ENCODE results near the gene ZC3H7B. TPM values are rescaled to one million over a fixed set of nuclear protein-coding genes. Genes with fewer than 3 reads are reported as not detected.

Gene ZC3H7B
- polyA plus RNA-seq, 1 experiment: 55.3 TPM

DNA sequence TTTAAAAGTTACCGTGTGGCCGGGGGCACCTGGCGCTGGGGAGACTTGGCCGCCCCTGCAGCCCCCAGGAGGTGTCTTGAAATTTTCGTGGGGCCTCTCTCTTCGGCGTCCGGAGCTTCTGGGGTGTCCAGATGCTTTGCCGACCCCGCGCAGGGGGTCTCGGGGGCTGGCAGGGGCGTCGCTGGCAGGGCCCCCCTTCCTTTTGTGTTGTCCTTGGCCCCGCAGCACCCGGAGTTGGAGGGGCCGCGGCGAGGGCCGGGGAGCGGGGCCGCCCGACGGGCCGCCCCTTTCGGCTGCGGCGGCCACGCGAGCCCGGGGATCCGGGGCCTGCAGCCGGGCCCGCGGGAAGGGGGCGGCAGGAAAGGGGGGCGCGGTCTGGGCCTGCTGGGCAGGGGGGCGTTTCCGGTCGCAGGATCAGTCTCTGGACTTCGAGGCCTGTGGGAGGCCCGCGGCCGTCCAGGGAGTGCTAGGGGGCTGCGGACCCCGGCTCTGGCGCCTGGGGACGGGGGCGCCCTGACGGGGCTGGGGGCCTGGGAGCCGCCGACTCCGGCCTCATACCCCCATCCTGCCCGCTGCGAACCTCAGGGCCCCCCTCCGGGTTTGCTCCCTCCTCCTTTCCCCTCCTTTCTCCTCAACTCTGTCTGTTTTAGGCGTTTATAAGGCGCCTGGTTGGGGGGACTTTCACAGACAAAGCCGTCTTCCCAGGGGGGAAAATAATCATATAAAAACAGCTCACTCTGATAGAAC, 869 bp downstream of the ZC3H7B start:
- DNase-seq (ENCODE audit: low read depth, low spot score): no peak
- no peaks in the 10 kb centered on the region for H3K27me3 ChIP-seq (ENCODE audit: control insufficient read depth, insufficient read depth, low read length)
- H3K9me3 ChIP-seq (ENCODE audit: control insufficient read depth, insufficient read depth, low read length): no peaks in the 10 kb centered on the region
- ChIA-PET CTCF (interaction anchor here (0.7 to 1.8 kb wide), 5 partner anchors 11 to 55 kb away, joined by 3 to 7 read pairs (median 3); no protein-coding TSS in a partner anchor), POLR2A (interaction anchor here (0.8 to 1.4 kb wide), 7 partner anchors 9 to 288 kb away, joined by 3 to 11 read pairs (median 6); partner anchors contain the start of genes PMM1, RANGAP1 and TEF)
- H3K4me3 ChIP-seq (ENCODE audit: low read depth, low read length): peak overlapping the region; percentile 73
- TF ChIP-seq, protein P1, sequence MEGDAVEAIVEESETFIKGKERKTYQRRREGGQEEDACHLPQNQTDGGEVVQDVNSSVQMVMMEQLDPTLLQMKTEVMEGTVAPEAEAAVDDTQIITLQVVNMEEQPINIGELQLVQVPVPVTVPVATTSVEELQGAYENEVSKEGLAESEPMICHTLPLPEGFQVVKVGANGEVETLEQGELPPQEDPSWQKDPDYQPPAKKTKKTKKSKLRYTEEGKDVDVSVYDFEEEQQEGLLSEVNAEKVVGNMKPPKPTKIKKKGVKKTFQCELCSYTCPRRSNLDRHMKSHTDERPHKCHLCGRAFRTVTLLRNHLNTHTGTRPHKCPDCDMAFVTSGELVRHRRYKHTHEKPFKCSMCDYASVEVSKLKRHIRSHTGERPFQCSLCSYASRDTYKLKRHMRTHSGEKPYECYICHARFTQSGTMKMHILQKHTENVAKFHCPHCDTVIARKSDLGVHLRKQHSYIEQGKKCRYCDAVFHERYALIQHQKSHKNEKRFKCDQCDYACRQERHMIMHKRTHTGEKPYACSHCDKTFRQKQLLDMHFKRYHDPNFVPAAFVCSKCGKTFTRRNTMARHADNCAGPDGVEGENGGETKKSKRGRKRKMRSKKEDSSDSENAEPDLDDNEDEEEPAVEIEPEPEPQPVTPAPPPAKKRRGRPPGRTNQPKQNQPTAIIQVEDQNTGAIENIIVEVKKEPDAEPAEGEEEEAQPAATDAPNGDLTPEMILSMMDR (IDR thresholded peaks at IDR 0.05; ENCODE audit: low read depth, low read length): no peak
- H3K27ac ChIP-seq (ENCODE audit: low read depth, low read length): peak overlapping the region; percentile 73

DNA sequence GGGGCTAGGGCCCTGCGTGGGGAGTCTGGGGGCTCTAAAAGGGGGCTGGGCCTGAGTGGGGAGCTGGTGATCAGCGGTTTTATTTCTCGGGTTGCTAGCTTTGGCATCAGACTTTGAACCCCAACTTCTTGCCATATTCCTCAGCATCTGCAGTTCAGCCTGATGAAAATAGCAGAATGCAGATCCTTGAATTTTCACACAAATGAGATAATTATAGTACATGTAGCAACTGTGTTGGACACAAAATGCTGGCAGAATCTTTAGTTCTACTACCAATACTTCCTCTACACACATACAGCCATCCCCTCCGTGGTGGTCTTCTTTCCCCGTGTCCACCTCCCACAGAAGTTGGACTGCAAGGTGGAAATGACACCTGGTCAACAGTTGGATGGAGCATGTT, 1.5 kb downstream of the ZC3H7B start:
- H3K27ac ChIP-seq (ENCODE audit: low read depth, low read length): peak overlapping the region; percentile 73
- no peaks in the 10 kb centered on the region for H3K27me3 ChIP-seq (ENCODE audit: control insufficient read depth, insufficient read depth, low read length)
- no peak for DNase-seq (ENCODE audit: low read depth, low spot score)
- no peaks in the 10 kb centered on the region for H3K9me3 ChIP-seq (ENCODE audit: control insufficient read depth, insufficient read depth, low read length)
- CTCF ChIA-PET: no interaction called here
- POLR2A ChIA-PET: interaction anchor here (0.8 to 1.4 kb wide), 5 partner anchors 8 to 287 kb away, joined by 3 to 8 read pairs (median 3); partner anchors contain the start of genes PMM1, RANGAP1 and TEF
- peak overlapping the region; percentile 73 for H3K4me3 ChIP-seq (ENCODE audit: low read depth, low read length)
- TF ChIP-seq, protein P1 (IDR thresholded peaks at IDR 0.05; ENCODE audit: low read depth, low read length): no peak

DNA sequence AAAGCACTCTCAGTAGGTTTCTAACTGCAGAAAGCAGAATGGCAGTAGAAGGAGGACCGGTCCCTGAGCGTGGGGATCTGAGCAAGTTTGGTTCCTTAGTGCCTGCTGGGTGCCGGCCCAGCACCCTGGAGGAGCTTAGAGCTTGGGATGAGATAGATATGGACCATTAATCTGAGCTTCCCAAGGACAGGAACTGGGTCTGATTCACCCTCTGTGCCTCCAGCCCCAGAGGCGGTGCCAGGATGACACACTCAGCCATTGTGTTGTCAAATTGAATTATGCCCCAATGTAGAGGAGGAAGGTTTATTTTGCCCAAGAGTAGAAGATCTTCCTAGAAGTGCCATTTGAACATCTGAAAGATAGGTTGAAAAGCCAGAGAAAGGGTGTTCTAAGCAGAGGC, 4.3 kb downstream of the ZC3H7B start:
- no peak overlapping the region for H3K4me3 ChIP-seq (ENCODE audit: low read depth, low read length)
- no peaks in the 10 kb centered on the region for H3K9me3 ChIP-seq (ENCODE audit: control insufficient read depth, insufficient read depth, low read length)
- TF ChIP-seq, protein P1 (IDR thresholded peaks at IDR 0.05; ENCODE audit: low read depth, low read length): no peak
- CTCF ChIA-PET: interaction anchor here (0.6 kb wide), 1 partner anchor 68 kb away, joined by 4 read pairs; no protein-coding TSS in a partner anchor
- DNase-seq (ENCODE audit: low read depth, low spot score): peak; percentile 8
- POLR2A ChIA-PET: interaction anchor here (0.6 to 0.7 kb wide), 2 partner anchors 11 to 61 kb away, joined by 3 read pairs; no protein-coding TSS in a partner anchor
- H3K27me3 ChIP-seq (ENCODE audit: control insufficient read depth, insufficient read depth, low read length): no peaks in the 10 kb centered on the region
- peak overlapping the region; percentile 24 for H3K27ac ChIP-seq (ENCODE audit: low read depth, low read length)

DNA sequence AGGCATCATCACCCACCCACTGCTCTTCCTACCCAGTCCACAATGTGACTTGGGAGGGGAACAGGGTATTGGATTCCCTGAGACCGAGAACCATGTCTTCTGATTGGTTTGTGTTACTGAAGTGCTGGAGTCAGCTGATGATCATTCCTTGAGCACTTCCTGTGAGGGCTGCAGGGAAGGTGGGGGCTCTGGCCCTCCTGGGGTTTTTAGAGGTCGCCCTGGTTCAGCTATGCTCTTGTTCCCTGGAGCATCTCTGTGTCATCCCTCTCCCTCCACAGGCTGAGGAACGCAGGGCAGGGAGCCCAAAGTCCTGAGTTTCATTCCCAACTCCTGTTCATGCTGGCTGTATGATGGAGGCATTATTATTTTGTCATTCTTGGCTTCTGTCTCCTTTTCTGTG, 6.7 kb downstream of the ZC3H7B start:
- ChIA-PET CTCF (no interaction called here), POLR2A (interaction anchor here (1.1 kb wide), 1 partner anchor 22 kb away, joined by 4 read pairs; the partner anchor contains the start of gene RANGAP1)
- no peak overlapping the region for H3K4me3 ChIP-seq (ENCODE audit: low read depth, low read length)
- TF ChIP-seq, protein P1 (IDR thresholded peaks at IDR 0.05; ENCODE audit: low read depth, low read length): no peak; the same call in 1 of the 2 replicates
- no peak for DNase-seq (ENCODE audit: low read depth, low spot score)
- H3K27me3 ChIP-seq (ENCODE audit: control insufficient read depth, insufficient read depth, low read length): no peaks in the 10 kb centered on the region
- peak overlapping the region; percentile 52 for H3K27ac ChIP-seq (ENCODE audit: low read depth, low read length)
- no peaks in the 10 kb centered on the region for H3K9me3 ChIP-seq (ENCODE audit: control insufficient read depth, insufficient read depth, low read length)

DNA sequence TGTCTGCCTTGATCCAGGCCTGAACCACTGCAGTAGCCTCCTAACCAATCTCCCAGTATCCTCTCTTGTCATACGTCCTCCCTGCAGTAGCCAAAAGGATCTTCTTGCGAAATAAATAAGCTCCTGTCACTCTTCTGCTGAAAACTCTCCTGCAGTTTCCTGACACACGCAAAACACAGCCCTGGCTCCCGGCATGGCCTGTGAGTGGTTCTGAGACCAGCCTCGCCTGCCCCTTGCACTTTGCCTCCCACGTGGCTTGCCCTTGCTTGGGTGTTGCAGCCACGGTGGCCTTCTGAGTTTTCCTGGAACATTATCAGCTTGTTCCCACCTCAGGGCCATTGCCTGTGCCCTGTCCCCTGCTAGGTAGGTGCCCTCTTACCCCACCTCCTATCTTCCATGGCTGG, 7.2 kb downstream of the ZC3H7B start:
- no peak overlapping the region for H3K4me3 ChIP-seq (ENCODE audit: low read depth, low read length)
- peak overlapping the region; percentile 39 for H3K27ac ChIP-seq (ENCODE audit: low read depth, low read length)
- ChIA-PET POLR2A (interaction anchor here (0.7 to 1.1 kb wide), 2 partner anchors 20 to 23 kb away, joined by 4 read pairs; partner anchors contain the start of gene RANGAP1), CTCF (no interaction called here)
- H3K9me3 ChIP-seq (ENCODE audit: control insufficient read depth, insufficient read depth, low read length): no peaks in the 10 kb centered on the region
- DNase-seq (ENCODE audit: low read depth, low spot score): no peak
- TF ChIP-seq, protein P1 (IDR thresholded peaks at IDR 0.05; ENCODE audit: low read depth, low read length): no peak
- no peaks in the 10 kb centered on the region for H3K27me3 ChIP-seq (ENCODE audit: control insufficient read depth, insufficient read depth, low read length)
